MCF 10A (cell line): ENCODE measurements around the gene IGFN1. TPM values are rescaled to one million over a fixed set of nuclear protein-coding genes. Genes with fewer than 3 reads are reported as not detected.
A peak's percentile ranks its signal among the peaks of the same experiment; 100 is the strongest.

Source experiments
- BruUV-seq: library from RNA; stranded (reverse); fragments of 400-500 nt; replicated peaks from 2 replicates; lab custom pipeline; 2021; lab: Mats Ljungman, UMichigan
- CTCF ChIA-PET: fragments of 300-600 bp; sonication (Branson Sonifier 250); formaldehyde crosslinking; extraction: SDS; loops from one replicate; lab custom pipeline; 2021; ENCODE audit warnings: antibody characterized with exemption, inconsistent platforms; lab: Yijun Ruan, JAX
- POLR2A ChIA-PET: fragments of 300-600, 350-650 bp; sonication (Branson Sonifier 250); formaldehyde crosslinking; extraction: SDS; loops from one replicate; lab custom pipeline; 2020; ENCODE audit warnings: antibody characterized with exemption, inconsistent platforms; lab: Yijun Ruan, JAX
- DNase-seq: peaks from one replicate; pipeline ENCODE4 v3.0.0-alpha.2; 2018; ENCODE audit not compliant: unreplicated experiment
- H3K27ac Mint-ChIP-seq: one replicate; pipeline ENCODE4 v1.8.0; 2022; ENCODE audit warnings: mild to moderate bottlenecking, low read depth, mixed read lengths; ENCODE audit not compliant: unreplicated experiment
- H3K27me3 Mint-ChIP-seq: one replicate; pipeline ENCODE4 v1.8.0; 2022; ENCODE audit warnings: mixed read lengths; ENCODE audit not compliant: insufficient read depth, unreplicated experiment
- H3K36me3 Mint-ChIP-seq: one replicate; pipeline ENCODE4 v1.8.0; 2022; ENCODE audit warnings: mild to moderate bottlenecking, moderate library complexity, mixed read lengths; ENCODE audit not compliant: insufficient read depth, unreplicated experiment
- H3K4me1 Mint-ChIP-seq: one replicate; pipeline ENCODE4 v1.8.0; 2022; ENCODE audit warnings: mixed read lengths; ENCODE audit not compliant: insufficient read depth, unreplicated experiment
- H3K4me3 Mint-ChIP-seq: one replicate; pipeline ENCODE4 v1.8.0; 2022; ENCODE audit warnings: mild to moderate bottlenecking, moderate library complexity, mixed read lengths; ENCODE audit not compliant: unreplicated experiment
- H3K9me3 Mint-ChIP-seq: one replicate; pipeline ENCODE4 v1.8.0; 2022; ENCODE audit warnings: mixed read lengths; ENCODE audit not compliant: unreplicated experiment
- CTCF ChIP-seq: fragments of 200-600 bp; IDR thresholded peaks from one replicate; pipeline ENCODE4 v1.8.0; 2022; ENCODE audit warnings: antibody characterized with exemption, mild to moderate bottlenecking; ENCODE audit not compliant: unreplicated experiment
- intact Hi-C: fragments of 100-400 bp; cut with micrococcal nuclease; formaldehyde crosslinking; loops from 2 replicates; pipeline ENCODE4 v1.14.1; 2022
- total RNA-seq: library from RNA; stranded (reverse); gene quantifications from 2 replicates; pipeline ENCODE4 v1.2.3, GENCODE V29; 2022

Gene IGFN1
- total RNA-seq, 1 experiment from 2014 or later, result 0.26 TPM

- ChIA-PET CTCF (interaction anchor here (0.7 to 5.4 kb wide), 9 partner anchors 10 to 204 kb away, joined by 3 to 36 read pairs (median 4); partner anchors contain the start of gene TMEM9), POLR2A (interaction anchor here (0.7 to 2.4 kb wide), 5 partner anchors 9 to 114 kb away, joined by 3 to 11 read pairs (median 3); partner anchors contain the start of gene TMEM9)
- Mint-ChIP-seq H3K36me3 (no peaks in the 10 kb centered on the region), H3K4me3 (no peak overlapping the region), H3K4me1 (peaks cover 14% of the 10 kb centered on the region), H3K27me3 (peaks cover 5% of the 10 kb centered on the region), H3K27ac (no peak overlapping the region), H3K9me3 (peaks cover 7% of the 10 kb centered on the region)
- BruUV-seq, result no TSS peak
- no peak for TF ChIP-seq CTCF
- intact Hi-C loops, result no loop called here
- DNase-seq, result no peak
Measured at GRCh38 chr1:201175820-201176500, 14.7 kb upstream of the IGFN1 start.

- peak; percentile 51 for DNase-seq
- POLR2A ChIA-PET, result interaction anchor here (0.6 to 1.5 kb wide), 7 partner anchors 8 to 112 kb away, joined by 3 to 11 read pairs (median 4); partner anchors contain the start of gene TMEM9
- intact Hi-C loops, result no loop called here
- BruUV-seq, result no TSS peak
- Mint-ChIP-seq H3K36me3 (no peaks in the 10 kb centered on the region), H3K4me1 (peaks cover 14% of the 10 kb centered on the region), H3K9me3 (peaks cover 7% of the 10 kb centered on the region), H3K4me3 (no peak overlapping the region), H3K27ac (peak overlapping the region; percentile 20), H3K27me3 (peaks cover 15% of the 10 kb centered on the region)
- no peak for TF ChIP-seq CTCF
- CTCF ChIA-PET, result interaction anchor here (0.5 to 1.4 kb wide), 8 partner anchors 18 to 234 kb away, joined by 3 to 5 read pairs (median 4); no protein-coding TSS in a partner anchor
Measured at GRCh38 chr1:201176940-201177339, 13.7 kb upstream of the IGFN1 start.

GRCh38 chr1:201178718-201179117 is 11.9 kb upstream of the IGFN1 start:
- Mint-ChIP-seq H3K27me3 (peaks cover 15% of the 10 kb centered on the region), H3K9me3 (peaks cover 7% of the 10 kb centered on the region), H3K36me3 (no peaks in the 10 kb centered on the region), H3K27ac (no peak overlapping the region), H3K4me1 (peaks cover 9% of the 10 kb centered on the region), H3K4me3 (no peak overlapping the region)
- no peak for DNase-seq
- POLR2A ChIA-PET, result interaction anchor here (0.6 kb wide), 1 partner anchor 180 kb away, joined by 3 read pairs; no protein-coding TSS in a partner anchor
- CTCF ChIA-PET, result no interaction called here
- no peak for TF ChIP-seq CTCF
- no TSS peak for BruUV-seq
- intact Hi-C loops, result no loop called here

GRCh38 chr1:201180141-201180540 is 10.5 kb upstream of the IGFN1 start:
- ChIA-PET CTCF (interaction anchor here (0.6 to 7.9 kb wide), 3 partner anchors 25 to 109 kb away, joined by 3 to 109 read pairs (median 3); partner anchors contain the start of gene TMEM9), POLR2A (no interaction called here)
- H3K9me3 Mint-ChIP-seq, result peaks cover 7% of the 10 kb centered on the region
- H3K27ac Mint-ChIP-seq, result no peak overlapping the region
- intact Hi-C loops, result no loop called here
- peaks cover 14% of the 10 kb centered on the region for H3K4me1 Mint-ChIP-seq
- H3K36me3 Mint-ChIP-seq, result no peaks in the 10 kb centered on the region
- peaks cover 15% of the 10 kb centered on the region for H3K27me3 Mint-ChIP-seq
- H3K4me3 Mint-ChIP-seq, result no peak overlapping the region
- no peak for DNase-seq
- BruUV-seq, result no TSS peak
- TF ChIP-seq CTCF, result no peak
